ENCODE data around the gene TMEM132C. TPM values are rescaled to one million over a fixed set of nuclear protein-coding genes. Genes with fewer than 3 reads are reported as not detected.

The TMEM132C gene
- total and polyA plus RNA-seq, 2 donors (not counting 1 experiment from before 2014, with no cell fraction given) = not detected

DNA sequence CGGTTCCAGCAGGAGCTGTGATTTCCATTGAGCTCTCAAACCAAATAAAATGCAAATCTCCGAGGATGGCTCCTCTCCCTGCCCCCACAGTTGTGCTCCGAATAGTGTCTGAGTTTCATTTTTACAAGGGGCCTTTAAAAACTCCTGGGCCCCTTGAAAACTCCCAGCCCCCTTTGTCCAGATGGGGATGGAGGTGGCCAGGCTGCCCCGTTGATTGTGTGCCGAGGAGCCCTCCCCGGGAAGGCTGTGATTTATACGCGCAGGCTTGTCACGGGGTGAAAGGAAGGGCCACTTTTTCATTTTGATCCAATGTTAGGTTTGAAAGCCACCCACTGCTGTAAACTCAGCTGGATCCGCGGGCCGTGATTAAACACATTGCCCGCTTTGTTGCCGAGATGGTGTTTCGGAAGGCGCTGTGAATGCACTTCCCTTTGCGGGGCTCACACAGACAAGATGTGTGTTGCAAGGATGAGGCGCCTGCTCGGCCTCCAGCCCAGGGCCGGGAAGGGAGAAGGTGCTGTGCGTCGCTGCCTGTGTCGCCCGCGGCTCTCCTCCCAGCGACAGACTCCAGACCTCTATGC lies 98.8 kb downstream of the TMEM132C start:
- ChIA-PET POLR2A (no interaction called here), CTCF (no interaction called here)
- H3K9me3 ChIP-seq (ENCODE audit: control extremely low read depth in 1 of 3, control insufficient read depth in 2 of 3, insufficient read depth in 1 of 3, low read length in 2 of 3) = peaks cover 0 to 18% (median 0%) of the 10 kb centered on the region in 3 donors
- H3K4me3 ChIP-seq (ENCODE audit: control extremely low read depth in 1 of 5, extremely low read depth in 1 of 5, insufficient read depth in 1 of 5, low read depth in 2 of 5, low read length in 4 of 5) = no peak overlapping the region
- H3K27me3 Mint-ChIP-seq = peaks cover 11% of the 10 kb centered on the region
- no peaks in the 10 kb centered on the region for H3K36me3 ChIP-seq (replicated peaks in 1 of 2; ENCODE audit: control extremely low read depth in 1 of 2, control insufficient read depth in 1 of 2, extremely low read depth in 1 of 2, insufficient read depth in 2 of 2, low read length in 1 of 2)
- intact Hi-C loops (cut with micrococcal nuclease) = no loop called here
- no peaks in the 10 kb centered on the region for H3K4me1 ChIP-seq (ENCODE audit: control insufficient read depth in 2 of 2, insufficient read depth in 2 of 2, low read length in 2 of 2)
- no peak overlapping the region for H3K4me2 ChIP-seq (replicated peaks; ENCODE audit: low read depth, low read length, poor library complexity, severe bottlenecking)
- ATAC-seq (ENCODE audit: low read depth) (no peak), DNase-seq (no peak)
- H3K27me3 ChIP-seq (replicated peaks in 1 of 4; ENCODE audit: control extremely low read depth in 1 of 4, control insufficient read depth in 3 of 4, insufficient read depth in 4 of 4, low read length in 3 of 4) = peaks cover 0 to 11% (median 0%) of the 10 kb centered on the region in 4 experiments
- no peak overlapping the region for H3K4me3 Mint-ChIP-seq
- H3K9me3 Mint-ChIP-seq (ENCODE audit: insufficient read depth) = peaks cover 2% of the 10 kb centered on the region
- no peak overlapping the region for H3K27ac ChIP-seq (ENCODE audit: low read length in 2 of 2)
- H2AFZ ChIP-seq (ENCODE audit: insufficient read depth, low read depth, low read length, poor library complexity, severe bottlenecking) = no peak overlapping the region
- H3K27ac Mint-ChIP-seq = no peak overlapping the region
- TF ChIP-seq, protein P1, sequence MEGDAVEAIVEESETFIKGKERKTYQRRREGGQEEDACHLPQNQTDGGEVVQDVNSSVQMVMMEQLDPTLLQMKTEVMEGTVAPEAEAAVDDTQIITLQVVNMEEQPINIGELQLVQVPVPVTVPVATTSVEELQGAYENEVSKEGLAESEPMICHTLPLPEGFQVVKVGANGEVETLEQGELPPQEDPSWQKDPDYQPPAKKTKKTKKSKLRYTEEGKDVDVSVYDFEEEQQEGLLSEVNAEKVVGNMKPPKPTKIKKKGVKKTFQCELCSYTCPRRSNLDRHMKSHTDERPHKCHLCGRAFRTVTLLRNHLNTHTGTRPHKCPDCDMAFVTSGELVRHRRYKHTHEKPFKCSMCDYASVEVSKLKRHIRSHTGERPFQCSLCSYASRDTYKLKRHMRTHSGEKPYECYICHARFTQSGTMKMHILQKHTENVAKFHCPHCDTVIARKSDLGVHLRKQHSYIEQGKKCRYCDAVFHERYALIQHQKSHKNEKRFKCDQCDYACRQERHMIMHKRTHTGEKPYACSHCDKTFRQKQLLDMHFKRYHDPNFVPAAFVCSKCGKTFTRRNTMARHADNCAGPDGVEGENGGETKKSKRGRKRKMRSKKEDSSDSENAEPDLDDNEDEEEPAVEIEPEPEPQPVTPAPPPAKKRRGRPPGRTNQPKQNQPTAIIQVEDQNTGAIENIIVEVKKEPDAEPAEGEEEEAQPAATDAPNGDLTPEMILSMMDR (IDR thresholded peaks at IDR 0.05) = no peak
- no peak for TF ChIP-seq EZH2 (IDR thresholded peaks at IDR 0.05; ENCODE audit: borderline replicate concordance, insufficient read depth, low read depth, low read length, poor library complexity, severe bottlenecking)
- no peaks in the 10 kb centered on the region for H3K79me2 ChIP-seq (ENCODE audit: control insufficient read depth, insufficient read depth, low read length)
- no peak overlapping the region for H3K9ac ChIP-seq (ENCODE audit: low read length)
- no peaks in the 10 kb centered on the region for H4K20me1 ChIP-seq (ENCODE audit: control insufficient read depth, insufficient read depth, low read length, poor library complexity, severe bottlenecking)
- H3K4me1 Mint-ChIP-seq = no peaks in the 10 kb centered on the region
- WGBS (ENCODE audit: insufficient coverage) = 6% methylated on average over 24 of the region's 26 CpGs

DNA sequence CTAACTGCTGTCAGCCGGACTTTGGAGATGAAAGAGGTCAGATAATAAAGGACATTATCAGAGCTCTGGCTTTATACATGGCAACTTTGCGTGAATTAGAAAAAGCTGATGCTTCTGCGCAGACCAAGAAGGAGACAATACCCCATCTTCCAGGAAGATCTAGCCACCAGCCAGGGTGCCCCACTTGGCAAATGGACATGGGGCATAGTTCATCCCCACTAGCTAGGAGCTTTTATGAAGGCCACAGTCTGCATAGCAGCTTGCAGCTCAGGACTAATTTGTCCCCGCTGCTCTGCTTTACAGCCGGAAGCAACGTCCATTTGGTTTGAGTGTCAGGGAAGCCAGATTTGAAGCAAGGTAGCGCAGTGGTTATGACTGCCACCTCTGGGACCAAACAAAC lies 101.0 kb downstream of the TMEM132C start:
- no peaks in the 10 kb centered on the region for H3K79me2 ChIP-seq (ENCODE audit: control insufficient read depth, insufficient read depth, low read length)
- intact Hi-C loops (cut with micrococcal nuclease) = no loop called here

More for the DNA sequence above, 101.0 kb downstream of the TMEM132C start:
- Histone ChIP-seq H2AFZ (ENCODE audit: insufficient read depth, low read depth, low read length, poor library complexity, severe bottlenecking) (no peak overlapping the region), H3K36me3 (replicated peaks in 1 of 2; ENCODE audit: control extremely low read depth in 1 of 2, control insufficient read depth in 1 of 2, extremely low read depth in 1 of 2, insufficient read depth in 2 of 2, low read length in 1 of 2) (no peaks in the 10 kb centered on the region), H3K4me1 (ENCODE audit: control insufficient read depth in 2 of 2, insufficient read depth in 2 of 2, low read length in 2 of 2) (no peaks in the 10 kb centered on the region), H3K4me2 (replicated peaks; ENCODE audit: low read depth, low read length, poor library complexity, severe bottlenecking) (no peak overlapping the region), H3K4me3 (ENCODE audit: control extremely low read depth in 1 of 5, extremely low read depth in 1 of 5, insufficient read depth in 1 of 5, low read depth in 2 of 5, low read length in 4 of 5) (no peak overlapping the region), H4K20me1 (ENCODE audit: control insufficient read depth, insufficient read depth, low read length, poor library complexity, severe bottlenecking) (no peaks in the 10 kb centered on the region), H3K27ac (ENCODE audit: low read length in 2 of 2) (no peak overlapping the region), H3K27me3 (replicated peaks in 1 of 4; ENCODE audit: control extremely low read depth in 1 of 4, control insufficient read depth in 3 of 4, insufficient read depth in 4 of 4, low read length in 3 of 4) (peaks cover 0 to 11% (median 0%) of the 10 kb centered on the region in 4 experiments), H3K9me3 (ENCODE audit: control extremely low read depth in 1 of 3, control insufficient read depth in 2 of 3, insufficient read depth in 1 of 3, low read length in 2 of 3) (peaks cover 0 to 18% (median 0%) of the 10 kb centered on the region in 3 donors), H3K9ac (ENCODE audit: low read length) (no peak overlapping the region)
- DNase-seq (no peak), ATAC-seq (ENCODE audit: low read depth) (no peak)
- H3K9me3 Mint-ChIP-seq (ENCODE audit: insufficient read depth) = no peaks in the 10 kb centered on the region
- ChIA-PET POLR2A (no interaction called here), CTCF (no interaction called here)
- H3K27ac Mint-ChIP-seq = no peak overlapping the region
- no peak for TF ChIP-seq EZH2 (IDR thresholded peaks at IDR 0.05; ENCODE audit: borderline replicate concordance, insufficient read depth, low read depth, low read length, poor library complexity, severe bottlenecking)
- peaks cover 11% of the 10 kb centered on the region for H3K27me3 Mint-ChIP-seq
- WGBS (ENCODE audit: insufficient coverage) = 92% methylated on average over 7 of the region's 7 CpGs
- no peak overlapping the region for H3K4me3 Mint-ChIP-seq
- no peaks in the 10 kb centered on the region for H3K4me1 Mint-ChIP-seq

All from B cell (primary cell).